ENCODE data around the gene RTBDN.

DNA sequence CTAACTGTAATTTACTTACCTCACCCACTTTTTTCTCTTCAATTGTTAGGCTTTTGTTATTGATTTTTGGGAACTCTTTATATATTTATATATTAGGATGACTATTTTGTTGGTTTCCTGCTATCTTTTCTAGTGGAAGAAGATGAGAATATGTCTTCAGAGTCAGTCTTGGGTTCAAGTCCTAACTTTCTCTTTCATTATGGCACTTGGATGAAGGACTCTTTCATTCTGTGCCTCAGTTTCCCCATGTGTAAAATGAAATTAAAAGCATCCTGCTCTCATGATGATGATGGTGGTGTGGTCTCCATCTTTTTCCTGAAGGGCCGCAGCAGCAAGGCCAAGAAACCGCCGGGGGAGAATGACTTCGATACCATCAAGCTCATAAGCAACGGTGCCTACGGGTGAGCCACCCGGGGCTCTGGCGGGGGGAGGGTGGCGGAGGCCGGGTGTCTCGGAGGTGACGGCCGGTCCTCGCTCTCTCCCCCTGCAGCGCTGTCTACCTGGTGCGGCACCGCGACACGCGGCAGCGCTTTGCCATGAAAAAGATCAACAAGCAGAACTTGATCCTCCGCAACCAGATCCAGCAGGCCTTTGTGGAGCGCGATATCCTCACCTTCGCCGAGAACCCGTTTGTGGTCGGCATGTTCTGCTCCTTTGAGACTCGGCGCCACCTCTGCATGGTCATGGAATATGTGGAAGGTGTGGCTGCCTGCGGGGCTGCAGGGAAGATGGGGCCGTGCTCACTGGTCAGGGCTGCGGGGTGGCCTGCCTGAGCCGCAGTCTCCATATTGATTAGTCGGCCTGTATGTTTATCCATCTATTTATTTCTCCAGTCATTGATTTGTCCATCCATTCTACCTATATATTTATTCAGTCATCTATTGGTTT is 23.9 kb upstream of the RTBDN start:
- no peak for TF ChIP-seq POLR2A (IDR thresholded peaks at IDR 0.05; ENCODE audit: borderline replicate concordance, extremely low read depth, insufficient read depth, insufficient read length)
- TF ChIP-seq, protein P1, sequence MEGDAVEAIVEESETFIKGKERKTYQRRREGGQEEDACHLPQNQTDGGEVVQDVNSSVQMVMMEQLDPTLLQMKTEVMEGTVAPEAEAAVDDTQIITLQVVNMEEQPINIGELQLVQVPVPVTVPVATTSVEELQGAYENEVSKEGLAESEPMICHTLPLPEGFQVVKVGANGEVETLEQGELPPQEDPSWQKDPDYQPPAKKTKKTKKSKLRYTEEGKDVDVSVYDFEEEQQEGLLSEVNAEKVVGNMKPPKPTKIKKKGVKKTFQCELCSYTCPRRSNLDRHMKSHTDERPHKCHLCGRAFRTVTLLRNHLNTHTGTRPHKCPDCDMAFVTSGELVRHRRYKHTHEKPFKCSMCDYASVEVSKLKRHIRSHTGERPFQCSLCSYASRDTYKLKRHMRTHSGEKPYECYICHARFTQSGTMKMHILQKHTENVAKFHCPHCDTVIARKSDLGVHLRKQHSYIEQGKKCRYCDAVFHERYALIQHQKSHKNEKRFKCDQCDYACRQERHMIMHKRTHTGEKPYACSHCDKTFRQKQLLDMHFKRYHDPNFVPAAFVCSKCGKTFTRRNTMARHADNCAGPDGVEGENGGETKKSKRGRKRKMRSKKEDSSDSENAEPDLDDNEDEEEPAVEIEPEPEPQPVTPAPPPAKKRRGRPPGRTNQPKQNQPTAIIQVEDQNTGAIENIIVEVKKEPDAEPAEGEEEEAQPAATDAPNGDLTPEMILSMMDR (IDR thresholded peaks at IDR 0.05 in 2 of 3, conservative IDR thresholded peaks at IDR 0.05 in 1 of 3; ENCODE audit: borderline replicate concordance in 1 of 3, insufficient read depth in 1 of 3, low read depth in 2 of 3, low read length in 2 of 3) = no peak
- TF ChIP-seq, protein P2, sequence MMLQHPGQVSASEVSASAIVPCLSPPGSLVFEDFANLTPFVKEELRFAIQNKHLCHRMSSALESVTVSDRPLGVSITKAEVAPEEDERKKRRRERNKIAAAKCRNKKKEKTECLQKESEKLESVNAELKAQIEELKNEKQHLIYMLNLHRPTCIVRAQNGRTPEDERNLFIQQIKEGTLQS (IDR thresholded peaks at IDR 0.05) = no peak
- TF ChIP-seq EZH2 (IDR thresholded peaks at IDR 0.05) = no peak
- TF ChIP-seq JUND (IDR thresholded peaks at IDR 0.05) = no peak
- TF ChIP-seq, protein P3, sequence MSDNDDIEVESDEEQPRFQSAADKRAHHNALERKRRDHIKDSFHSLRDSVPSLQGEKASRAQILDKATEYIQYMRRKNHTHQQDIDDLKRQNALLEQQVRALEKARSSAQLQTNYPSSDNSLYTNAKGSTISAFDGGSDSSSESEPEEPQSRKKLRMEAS (IDR thresholded peaks at IDR 0.05) = no peak
- TF ChIP-seq ZNF274 (IDR thresholded peaks at IDR 0.05; ENCODE audit: low read depth, low read length) = no peak
- no peak for TF ChIP-seq YY1 (IDR thresholded peaks at IDR 0.05; ENCODE audit: extremely low read depth, insufficient replicate concordance, low read depth, low read length)
- no peak for TF ChIP-seq ZFX (IDR thresholded peaks at IDR 0.05)

Measured in HCT116 (cell line).